ENCODE data around the gene RASSF5.

- TF ChIP-seq ARID4B (CRISPR knock-in tag; IDR thresholded peaks at IDR 0.05; ENCODE audit: borderline replicate concordance) (no peak), E2F5 (CRISPR knock-in tag; IDR thresholded peaks at IDR 0.05) (no peak), CTCF (IDR thresholded peaks at IDR 0.05) (no peak), NR3C1 (CRISPR knock-in tag; conservative IDR thresholded peaks at IDR 0.05; ENCODE audit: low read depth) (no peak), NFATC4 (CRISPR knock-in tag; IDR thresholded peaks at IDR 0.05) (no peak), MXD4 (CRISPR knock-in tag; IDR thresholded peaks at IDR 0.05; ENCODE audit: borderline replicate concordance) (no peak), STAT6 (CRISPR knock-in tag; conservative IDR thresholded peaks at IDR 0.05; ENCODE audit: low read depth) (no peak), IRF1 (CRISPR knock-in tag; IDR thresholded peaks at IDR 0.05) (no peak), SOX15 (CRISPR knock-in tag; IDR thresholded peaks at IDR 0.05) (no peak), FOXJ3 (CRISPR knock-in tag; IDR thresholded peaks at IDR 0.05; ENCODE audit: borderline replicate concordance) (no peak)
These were observed 81.9 kb downstream of the RASSF5 start for GRCh38 chr1:206589206-206589605.

Data from WTC11 (cell line).